ENCODE results near the gene PPARD.
"Not testable (repeated sequence)": the region's sequence is repeated elsewhere in the genome, so short reads cannot be mapped to it uniquely, and the experiment has no call there.

The PPARD gene

GRCh38 chr6:35406711-35407485 is 64.5 kb downstream of the PPARD start:
- DNase-seq (ENCODE audit: low read depth, low spot score) = no peak

DNA sequence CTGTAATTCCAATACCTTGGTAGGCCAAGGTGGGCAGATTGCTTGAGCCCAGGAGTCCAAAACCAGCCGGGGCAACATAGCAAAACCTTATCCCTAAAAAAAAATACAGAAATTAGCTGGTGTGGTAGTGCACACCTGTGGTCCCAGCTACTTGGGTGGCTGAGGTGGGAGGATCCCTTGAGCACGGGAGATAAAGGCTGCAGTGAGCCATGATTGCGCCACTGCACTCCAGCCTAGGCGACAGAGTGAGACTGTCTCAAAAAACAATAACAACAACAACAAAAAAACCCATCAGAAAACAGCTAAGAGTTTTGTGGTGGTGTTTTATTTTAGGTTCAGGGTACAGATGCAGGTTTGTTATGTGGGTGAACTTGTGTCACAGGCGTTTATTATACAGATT is 66.9 kb downstream of the PPARD start:
- no peak for DNase-seq (ENCODE audit: low read depth, low spot score)

DNA sequence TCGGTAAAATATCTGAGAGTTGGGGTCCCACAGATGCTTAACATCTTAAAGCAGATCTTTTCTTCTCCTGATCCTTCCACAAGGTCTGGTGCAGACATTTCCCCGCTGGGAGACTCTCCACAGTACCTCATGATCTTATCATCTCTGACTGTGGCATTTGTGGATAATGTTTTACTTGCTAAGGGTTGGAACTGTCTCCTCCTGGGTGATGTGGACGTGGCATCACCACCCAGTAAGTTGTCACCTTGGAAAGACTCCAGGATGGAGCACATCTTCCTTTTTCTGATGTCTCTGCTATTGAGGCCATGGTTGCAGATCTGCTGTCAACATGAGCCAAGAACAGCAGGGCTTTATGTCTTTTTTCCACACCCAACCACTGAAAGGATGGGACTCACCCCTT is 67.8 kb downstream of the PPARD start:
- no peak for DNase-seq (ENCODE audit: low read depth, low spot score)

GRCh38 chr6:35411066-35411465 is 68.7 kb downstream of the PPARD start:
- DNase-seq (ENCODE audit: low read depth, low spot score) = no peak

- DNase-seq (ENCODE audit: low read depth, low spot score) = no peak
Observed at GRCh38 chr6:35412102-35412501, 69.7 kb downstream of the PPARD start.

GRCh38 chr6:35413911-35414310 is 71.6 kb downstream of the PPARD start:
- no peak for DNase-seq (ENCODE audit: low read depth, low spot score)

- no peak for DNase-seq (ENCODE audit: low read depth, low spot score)
Observed at GRCh38 chr6:35415065-35415891, 72.9 kb downstream of the PPARD start.

GRCh38 chr6:35417979-35418661 is 75.8 kb downstream of the PPARD start:
- DNase-seq (ENCODE audit: low read depth, low spot score) = no peak

DNA sequence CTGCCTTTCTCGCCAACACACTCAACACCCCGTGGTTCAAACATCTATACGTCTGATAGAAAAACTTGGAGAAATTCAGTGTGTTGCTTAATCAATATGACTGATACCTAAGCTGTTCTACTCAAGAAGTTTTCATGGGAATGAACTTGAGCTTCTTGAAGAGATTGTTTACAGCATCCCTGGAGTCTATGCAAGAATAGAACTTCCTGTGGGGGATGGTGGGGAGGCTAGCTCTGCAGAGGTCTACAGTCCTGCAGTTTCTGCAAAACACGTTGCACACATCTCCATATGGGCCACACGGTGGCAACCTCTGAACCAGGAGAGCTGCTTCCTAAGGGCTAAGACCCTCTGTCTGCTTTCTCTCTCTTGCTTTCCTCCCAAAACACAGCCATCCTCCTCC is 77.1 kb downstream of the PPARD start:
- DNase-seq (ENCODE audit: low read depth, low spot score) = no peak

DNA sequence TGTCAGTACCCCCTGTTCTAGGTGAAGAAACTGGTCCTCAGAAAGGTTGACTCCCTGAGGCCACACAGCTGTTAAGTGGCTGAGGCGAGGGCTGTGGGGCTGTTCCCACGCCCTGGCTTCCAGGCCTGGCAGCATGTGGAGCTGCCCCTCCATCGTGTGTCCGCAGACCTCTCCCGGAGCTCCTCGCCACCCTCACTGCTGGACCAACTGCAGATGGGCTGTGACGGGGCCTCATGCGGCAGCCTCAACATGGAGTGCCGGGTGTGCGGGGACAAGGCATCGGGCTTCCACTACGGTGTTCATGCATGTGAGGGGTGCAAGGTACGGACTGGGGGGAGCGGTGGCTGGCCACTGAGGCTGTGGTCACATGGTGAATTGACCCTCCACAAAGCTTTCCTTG is 77.6 kb downstream of the PPARD start:
- DNase-seq (ENCODE audit: low read depth, low spot score) = no peak

GRCh38 chr6:35425284-35425683 is 82.9 kb downstream of the PPARD start:
- DNase-seq (ENCODE audit: low read depth, low spot score) = no peak

GRCh38 chr6:35426074-35426473 is 83.7 kb downstream of the PPARD start:
- no peak for DNase-seq (ENCODE audit: low read depth, low spot score)

GRCh38 chr6:35427435-35427834 is 85.1 kb downstream of the PPARD start:
- no peak for DNase-seq (ENCODE audit: low read depth, low spot score)

DNA sequence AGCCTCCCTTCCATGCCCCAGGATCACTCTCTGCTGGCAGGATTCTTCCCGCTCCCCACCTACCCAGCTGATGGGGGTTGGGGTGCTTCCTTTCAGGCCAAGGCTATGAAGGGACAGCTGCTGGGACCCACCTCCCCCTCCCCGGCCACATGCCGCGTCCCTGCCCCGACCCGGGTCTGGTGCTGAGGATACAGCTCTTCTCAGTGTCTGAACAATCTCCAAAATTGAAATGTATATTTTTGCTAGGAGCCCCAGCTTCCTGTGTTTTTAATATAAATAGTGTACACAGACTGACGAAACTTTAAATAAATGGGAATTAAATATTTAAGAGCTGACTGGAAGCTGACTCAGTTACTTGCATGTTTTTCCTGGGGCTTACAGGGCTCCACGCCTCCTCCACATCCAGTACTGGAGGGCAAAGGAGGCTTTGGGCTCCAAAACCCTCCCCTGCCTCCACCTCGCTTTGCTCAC is 85.5 kb downstream of the PPARD start:
- DNase-seq (ENCODE audit: low read depth, low spot score) = no peak

GRCh38 chr6:35428421-35429149 is 86.2 kb downstream of the PPARD start:
- no peak for DNase-seq (ENCODE audit: low read depth, low spot score)

- DNase-seq (ENCODE audit: low read depth, low spot score) = no peak
Observed at GRCh38 chr6:35429463-35429862, 87.1 kb downstream of the PPARD start.

DNA sequence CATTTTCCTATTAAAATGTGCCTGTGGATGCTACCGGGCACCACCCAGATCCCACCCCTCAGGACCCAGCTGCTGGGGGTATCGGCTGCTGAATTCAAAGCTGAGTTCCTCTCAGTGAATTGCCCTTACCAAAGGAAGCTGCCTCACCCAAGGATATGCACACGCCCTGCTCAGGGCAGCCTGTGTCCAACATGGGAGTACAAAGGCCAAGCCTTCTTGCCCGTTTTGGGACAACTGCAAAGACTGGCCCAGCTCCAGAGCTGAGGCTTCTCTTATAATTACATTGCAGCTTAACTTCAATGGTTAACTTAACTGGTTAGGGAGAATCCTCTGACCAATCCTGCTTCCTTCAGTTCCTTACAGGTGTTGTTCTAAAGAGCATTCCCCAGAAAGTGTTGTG is 89.9 kb downstream of the PPARD start:
- DNase-seq (ENCODE audit: low read depth, low spot score) = no peak

DNA sequence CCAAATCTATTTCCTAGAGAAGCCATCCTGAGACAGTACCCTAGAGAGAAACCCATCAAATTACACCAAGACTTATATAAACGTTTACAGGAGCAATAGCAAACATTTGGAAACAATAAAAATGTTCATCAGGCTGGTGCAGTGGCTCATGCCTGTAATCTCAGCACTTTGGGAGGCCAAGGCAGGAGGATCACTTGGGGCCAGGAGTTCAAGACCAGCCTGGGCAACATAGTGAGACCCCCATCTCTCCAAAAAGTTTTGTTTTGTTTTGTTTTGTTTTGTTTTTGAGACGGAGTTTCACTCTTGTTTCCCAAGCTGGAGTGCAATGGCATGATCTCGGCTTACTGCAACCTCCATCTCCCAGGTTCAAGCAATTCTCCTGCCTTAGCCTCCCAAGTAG is 90.3 kb downstream of the PPARD start:
- not testable (repeated sequence) for DNase-seq (ENCODE audit: low read depth, low spot score)

DNA sequence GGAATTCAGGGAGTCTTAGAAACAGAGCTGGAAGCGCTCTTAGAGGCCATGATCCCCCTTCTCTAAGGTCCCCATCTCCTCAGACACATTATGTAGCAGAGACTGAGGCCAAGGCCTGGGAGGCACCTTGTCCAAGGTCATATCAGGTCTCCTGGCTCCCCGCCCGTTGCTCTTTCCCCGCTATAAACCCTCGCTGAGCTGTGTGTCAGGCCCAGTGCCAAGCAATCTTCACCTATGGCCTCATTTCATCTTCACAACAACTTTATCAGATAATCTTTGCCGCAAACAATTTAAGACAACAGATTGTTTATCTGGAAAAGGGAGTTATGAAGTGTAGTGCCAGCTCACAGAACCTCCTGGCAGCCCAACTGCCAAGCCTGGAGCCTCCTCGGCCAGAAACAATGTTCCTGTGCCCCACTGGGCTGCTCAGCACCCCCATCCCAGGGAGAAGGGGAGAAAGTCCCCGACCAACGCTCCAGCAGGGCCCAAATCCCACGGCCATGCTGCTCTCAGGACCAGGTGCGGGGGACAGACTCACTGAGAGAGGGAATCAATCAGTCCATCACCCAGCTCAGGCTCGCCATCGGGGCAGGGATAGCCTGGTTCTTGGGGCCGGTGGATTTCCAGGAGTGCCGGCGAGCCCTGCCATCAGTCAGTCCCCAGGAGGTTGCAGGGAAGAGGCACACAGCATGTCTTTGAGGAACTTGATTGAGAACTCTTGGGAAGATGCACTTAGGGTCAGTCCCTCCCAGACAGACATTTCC is 92.9 kb downstream of the PPARD start:
- DNase-seq (ENCODE audit: low read depth, low spot score) = no peak

DNA sequence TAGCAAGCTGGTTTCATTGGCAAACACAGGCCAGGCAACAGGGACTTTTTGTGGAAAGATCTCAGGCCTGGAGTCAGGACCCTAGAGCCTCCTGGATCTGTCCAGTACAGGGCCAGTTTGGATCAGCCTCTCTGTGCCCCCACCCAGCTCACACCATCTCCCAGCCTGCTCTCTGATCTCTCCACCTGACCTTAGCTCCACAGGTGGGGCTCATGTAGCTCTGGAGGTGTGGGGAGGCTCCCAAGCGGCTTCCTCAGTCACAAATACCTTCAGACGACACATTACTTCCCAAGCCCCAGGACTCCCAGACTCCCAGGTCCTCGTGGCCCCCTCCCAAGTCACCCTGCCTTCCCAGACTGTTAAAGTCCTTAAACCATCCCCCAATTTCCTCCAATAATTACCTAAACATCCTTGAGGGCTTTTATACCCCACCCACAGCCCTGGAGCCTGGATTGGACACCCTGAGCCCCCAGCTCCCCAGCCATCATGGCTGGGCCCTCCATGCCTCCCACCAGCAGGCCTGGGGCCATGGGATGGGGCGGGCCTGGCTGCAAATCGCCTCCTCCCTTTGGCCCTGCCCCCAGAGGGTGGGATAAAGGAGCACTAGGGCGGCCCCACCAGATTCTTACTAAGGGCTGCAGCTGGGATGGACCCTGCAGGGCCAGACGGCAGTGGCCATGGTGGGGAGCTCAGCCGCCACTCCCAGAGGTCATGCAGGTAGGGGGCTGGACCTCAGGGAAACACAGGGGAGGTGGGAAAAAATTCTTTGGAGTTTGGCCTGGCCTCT is 93.9 kb downstream of the PPARD start:
- DNase-seq (ENCODE audit: low read depth, low spot score) = no peak

Measured in iPS DF 19.7 (cell line).